GM19467 (cell line): ENCODE measurements around the gene ADAMTS17.
"Not testable (repeated sequence)": the region's sequence is repeated elsewhere in the genome, so short reads cannot be mapped to it uniquely, and the experiment has no call there.

Source experiments
- ATAC-seq: cut with Tn5 transposase; IDR thresholded peaks from one replicate; pipeline ENCODE4 v1.9.1; 2021; ENCODE audit warnings: mild to moderate bottlenecking, moderate library complexity; ENCODE audit not compliant: unreplicated experiment

Gene ADAMTS17

GRCh38 chr15:100340721-100341238 is 995 bp downstream of the ADAMTS17 start:
- ATAC-seq, result no peak

- ATAC-seq, result no peak
Measured at GRCh38 chr15:100339999-100340398, 1.8 kb downstream of the ADAMTS17 start.

GRCh38 chr15:100339451-100339850 is 2.3 kb downstream of the ADAMTS17 start:
- ATAC-seq, result not testable (repeated sequence)

GRCh38 chr15:100338971-100339444 is 2.8 kb downstream of the ADAMTS17 start:
- ATAC-seq, result no peak

GRCh38 chr15:100338247-100338646 is 3.5 kb downstream of the ADAMTS17 start:
- no peak for ATAC-seq

GRCh38 chr15:100337096-100338044 is 4.4 kb downstream of the ADAMTS17 start:
- no peak for ATAC-seq

GRCh38 chr15:100336061-100336460 is 5.7 kb downstream of the ADAMTS17 start:
- ATAC-seq, result no peak

- ATAC-seq, result no peak
Measured at GRCh38 chr15:100335335-100335999, 6.3 kb downstream of the ADAMTS17 start.

GRCh38 chr15:100334905-100335304 is 6.9 kb downstream of the ADAMTS17 start:
- ATAC-seq, result no peak

- ATAC-seq, result no peak
Measured at GRCh38 chr15:100334456-100334855, 7.3 kb downstream of the ADAMTS17 start.

GRCh38 chr15:100334015-100334414 is 7.8 kb downstream of the ADAMTS17 start:
- ATAC-seq, result no peak

GRCh38 chr15:100333236-100333635 is 8.5 kb downstream of the ADAMTS17 start:
- no peak for ATAC-seq

- no peak for ATAC-seq
Measured at GRCh38 chr15:100332721-100333120, 9.1 kb downstream of the ADAMTS17 start.

- ATAC-seq, result no peak
Measured at GRCh38 chr15:100332231-100332630, 9.5 kb downstream of the ADAMTS17 start.

- no peak for ATAC-seq
Measured at GRCh38 chr15:100330629-100331215, 11.1 kb downstream of the ADAMTS17 start.

GRCh38 chr15:100330221-100330620 is 11.6 kb downstream of the ADAMTS17 start:
- ATAC-seq, result no peak

GRCh38 chr15:100328796-100329195 is 13.0 kb downstream of the ADAMTS17 start:
- no peak for ATAC-seq

- ATAC-seq, result no peak
Measured at GRCh38 chr15:100318880-100319279, 22.9 kb downstream of the ADAMTS17 start.

- no peak for ATAC-seq
Measured at GRCh38 chr15:100314809-100315400, 26.9 kb downstream of the ADAMTS17 start.

- ATAC-seq, result no peak
Measured at GRCh38 chr15:100311833-100312476, 29.8 kb downstream of the ADAMTS17 start.
